ENCODE measurements around the gene HIVEP2. TPM values are rescaled to one million over a fixed set of nuclear protein-coding genes. Genes with fewer than 3 reads are reported as not detected.

Gene HIVEP2
- total RNA-seq, 1 experiment from 2014 or later: 4.2 TPM

DNA sequence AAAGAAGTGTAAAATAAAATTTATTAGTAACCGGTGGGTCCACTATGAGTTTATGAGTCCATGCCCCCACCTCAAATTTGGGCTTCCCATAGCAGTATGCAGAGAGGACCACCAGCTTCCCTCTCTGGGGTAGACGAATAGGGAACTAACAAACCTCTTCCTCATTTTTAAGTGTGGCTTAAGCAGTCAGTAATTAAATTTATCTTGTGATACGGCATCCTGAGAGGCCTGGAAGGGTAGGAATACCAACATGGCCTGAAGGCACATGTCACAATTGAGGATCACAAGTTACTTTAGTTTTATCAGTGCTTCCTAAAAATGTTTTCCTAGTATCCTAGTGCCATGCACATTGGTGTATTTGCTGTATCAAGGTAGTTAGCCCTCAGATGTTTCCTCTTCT lies 239.9 kb downstream of the HIVEP2 start:
- Histone ChIP-seq H3K27me3 (ENCODE audit: insufficient read depth, low read length) (no peaks in the 10 kb centered on the region), H3K79me2 (ENCODE audit: insufficient read depth, low read length) (no peaks in the 10 kb centered on the region), H2BK12ac (ENCODE audit: insufficient read length, low read depth, low read length) (no peak overlapping the region), H2AFZ (ENCODE audit: low read length) (no peak overlapping the region), H3K23me2 (ENCODE audit: insufficient read length, low read depth, low read length, poor library complexity, severe bottlenecking) (no peaks in the 10 kb centered on the region), H2AK5ac (ENCODE audit: insufficient read length, low read length) (no peak overlapping the region), H3K4me1 (ENCODE audit: insufficient read depth, low read length) (peaks cover 3% of the 10 kb centered on the region; the same call in 1 of the 2 replicates), H2BK5ac (ENCODE audit: insufficient read length, low read length) (no peak overlapping the region), H3K18ac (ENCODE audit: insufficient read length, low read depth, low read length) (no peak overlapping the region), H3K4ac (ENCODE audit: low read depth, low read length) (no peak overlapping the region), H3K56ac (ENCODE audit: insufficient read length, low read depth, low read length) (no peak overlapping the region), H4K91ac (ENCODE audit: insufficient read length, low read depth, low read length) (no peak overlapping the region), H3K23ac (ENCODE audit: insufficient read length, low read depth, low read length) (no peak overlapping the region), H4K8ac (replicated peaks; ENCODE audit: insufficient read length, low read depth, low read length) (no peak overlapping the region), H2BK120ac (ENCODE audit: low read depth, low read length, poor library complexity, severe bottlenecking) (no peak overlapping the region), H3T11ph (ENCODE audit: low read length) (no peak overlapping the region), H4K20me1 (ENCODE audit: control insufficient read depth, insufficient read depth, insufficient read length) (no peaks in the 10 kb centered on the region), H4K5ac (ENCODE audit: insufficient read length, low read depth, low read length) (no peak overlapping the region), H3K14ac (ENCODE audit: insufficient read depth, low read length) (no peak overlapping the region), H3K79me1 (ENCODE audit: insufficient read depth, low read depth, low read length, poor library complexity, severe bottlenecking) (no peaks in the 10 kb centered on the region), H3K4me2 (ENCODE audit: insufficient read depth, insufficient read length, low read length) (no peak overlapping the region), H3K27ac (ENCODE audit: insufficient read length, low read depth, low read length) (no peak overlapping the region), H2BK15ac (ENCODE audit: low read depth, low read length) (no peak overlapping the region), H2BK20ac (ENCODE audit: low read depth, low read length, poor library complexity, severe bottlenecking) (no peak overlapping the region), H3K9me3 (ENCODE audit: control insufficient read depth, low read depth, low read length) (no peaks in the 10 kb centered on the region), H3K9ac (ENCODE audit: extremely low read depth, insufficient read length, low read length) (no peak overlapping the region)
- Mint-ChIP-seq H3K27ac (no peak overlapping the region), H3K9me3 (no peaks in the 10 kb centered on the region), H3K36me3 (ENCODE audit: insufficient read depth in 1 of 3, low read depth in 3 of 3) (no peaks in the 10 kb centered on the region), H3K27me3 (ENCODE audit: low read depth) (no peaks in the 10 kb centered on the region), H3K4me1 (peaks cover 12% of the 10 kb centered on the region in 2 experiments), H3K4me3 (no peak overlapping the region)
- no CpG with 5 or more reads among the region's 3 CpGs for WGBS (ENCODE audit: extremely low coverage, insufficient read length, low lambda C conversion rate)
- no peak for DNase-seq
- TF ChIP-seq, protein P1, sequence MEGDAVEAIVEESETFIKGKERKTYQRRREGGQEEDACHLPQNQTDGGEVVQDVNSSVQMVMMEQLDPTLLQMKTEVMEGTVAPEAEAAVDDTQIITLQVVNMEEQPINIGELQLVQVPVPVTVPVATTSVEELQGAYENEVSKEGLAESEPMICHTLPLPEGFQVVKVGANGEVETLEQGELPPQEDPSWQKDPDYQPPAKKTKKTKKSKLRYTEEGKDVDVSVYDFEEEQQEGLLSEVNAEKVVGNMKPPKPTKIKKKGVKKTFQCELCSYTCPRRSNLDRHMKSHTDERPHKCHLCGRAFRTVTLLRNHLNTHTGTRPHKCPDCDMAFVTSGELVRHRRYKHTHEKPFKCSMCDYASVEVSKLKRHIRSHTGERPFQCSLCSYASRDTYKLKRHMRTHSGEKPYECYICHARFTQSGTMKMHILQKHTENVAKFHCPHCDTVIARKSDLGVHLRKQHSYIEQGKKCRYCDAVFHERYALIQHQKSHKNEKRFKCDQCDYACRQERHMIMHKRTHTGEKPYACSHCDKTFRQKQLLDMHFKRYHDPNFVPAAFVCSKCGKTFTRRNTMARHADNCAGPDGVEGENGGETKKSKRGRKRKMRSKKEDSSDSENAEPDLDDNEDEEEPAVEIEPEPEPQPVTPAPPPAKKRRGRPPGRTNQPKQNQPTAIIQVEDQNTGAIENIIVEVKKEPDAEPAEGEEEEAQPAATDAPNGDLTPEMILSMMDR (conservative IDR thresholded peaks at IDR 0.05): no peak
